GM10847 (cell line): ENCODE data around the gene NOS1.

ENCODE experiments used
- POLR2A ChIP-seq: IDR thresholded peaks from 2 replicates; pipeline ENCODE4 v1.6.1; 2011; ENCODE audit not compliant: insufficient read length; ENCODE audit errors: extremely low read depth

Gene NOS1

GRCh38 chr12:117347588-117347987, 13.8 kb downstream of the NOS1 start:
- no peak for TF ChIP-seq POLR2A

- TF ChIP-seq POLR2A = no peak
These were observed 16.7 kb downstream of the NOS1 start for GRCh38 chr12:117344716-117345115.

- TF ChIP-seq POLR2A = no peak
These were observed 17.6 kb downstream of the NOS1 start for GRCh38 chr12:117343849-117344248.

GRCh38 chr12:117343296-117343695, 18.1 kb downstream of the NOS1 start:
- no peak for TF ChIP-seq POLR2A

- no peak for TF ChIP-seq POLR2A
These were observed 18.7 kb downstream of the NOS1 start for GRCh38 chr12:117342682-117343081.

- no peak for TF ChIP-seq POLR2A
These were observed 19.2 kb downstream of the NOS1 start for GRCh38 chr12:117342247-117342646.

GRCh38 chr12:117339104-117339503, 22.3 kb downstream of the NOS1 start:
- TF ChIP-seq POLR2A = no peak

- TF ChIP-seq POLR2A = no peak
These were observed 26.4 kb downstream of the NOS1 start for GRCh38 chr12:117334855-117335587.

GRCh38 chr12:117334051-117334450, 27.4 kb downstream of the NOS1 start:
- TF ChIP-seq POLR2A = no peak

GRCh38 chr12:117333331-117333881, 28.0 kb downstream of the NOS1 start:
- TF ChIP-seq POLR2A = no peak

- no peak for TF ChIP-seq POLR2A
These were observed 29.7 kb downstream of the NOS1 start for GRCh38 chr12:117331691-117332090.

- TF ChIP-seq POLR2A = no peak
These were observed 30.8 kb downstream of the NOS1 start for GRCh38 chr12:117330441-117331113.

- TF ChIP-seq POLR2A = no peak
These were observed 31.7 kb downstream of the NOS1 start for GRCh38 chr12:117329756-117330155.

GRCh38 chr12:117328556-117329100, 32.8 kb downstream of the NOS1 start:
- TF ChIP-seq POLR2A = no peak

GRCh38 chr12:117322428-117322827, 39.0 kb downstream of the NOS1 start:
- TF ChIP-seq POLR2A = no peak

- TF ChIP-seq POLR2A = no peak
These were observed 39.9 kb downstream of the NOS1 start for GRCh38 chr12:117321572-117321971.
